ENCODE results near the gene EYS. TPM values are rescaled to one million over a fixed set of nuclear protein-coding genes. Genes with fewer than 3 reads are reported as not detected.
"Not testable (repeated sequence)": the region's sequence is repeated elsewhere in the genome, so short reads cannot be mapped to it uniquely, and the experiment has no call there.

Gene EYS
- total and polyA plus RNA-seq, 7 donors: 0.07 to 0.46 TPM; not detected in 5

- DNase-seq: no peak
- no peaks in the 10 kb centered on the region for H3K36me3 ChIP-seq
- intact Hi-C loops (cut with DNase I): no loop called here
- peaks cover 0 to 7% (median 0%) of the 10 kb centered on the region in 4 donors for H3K4me1 ChIP-seq
- no peaks in the 10 kb centered on the region for H3K27me3 ChIP-seq
- H3K27ac ChIP-seq: no peak overlapping the region
- no peak for TF ChIP-seq POLR2A (IDR thresholded peaks at IDR 0.05)
- no peak for TF ChIP-seq EP300 (IDR thresholded peaks at IDR 0.05)
- TF ChIP-seq, protein P1, sequence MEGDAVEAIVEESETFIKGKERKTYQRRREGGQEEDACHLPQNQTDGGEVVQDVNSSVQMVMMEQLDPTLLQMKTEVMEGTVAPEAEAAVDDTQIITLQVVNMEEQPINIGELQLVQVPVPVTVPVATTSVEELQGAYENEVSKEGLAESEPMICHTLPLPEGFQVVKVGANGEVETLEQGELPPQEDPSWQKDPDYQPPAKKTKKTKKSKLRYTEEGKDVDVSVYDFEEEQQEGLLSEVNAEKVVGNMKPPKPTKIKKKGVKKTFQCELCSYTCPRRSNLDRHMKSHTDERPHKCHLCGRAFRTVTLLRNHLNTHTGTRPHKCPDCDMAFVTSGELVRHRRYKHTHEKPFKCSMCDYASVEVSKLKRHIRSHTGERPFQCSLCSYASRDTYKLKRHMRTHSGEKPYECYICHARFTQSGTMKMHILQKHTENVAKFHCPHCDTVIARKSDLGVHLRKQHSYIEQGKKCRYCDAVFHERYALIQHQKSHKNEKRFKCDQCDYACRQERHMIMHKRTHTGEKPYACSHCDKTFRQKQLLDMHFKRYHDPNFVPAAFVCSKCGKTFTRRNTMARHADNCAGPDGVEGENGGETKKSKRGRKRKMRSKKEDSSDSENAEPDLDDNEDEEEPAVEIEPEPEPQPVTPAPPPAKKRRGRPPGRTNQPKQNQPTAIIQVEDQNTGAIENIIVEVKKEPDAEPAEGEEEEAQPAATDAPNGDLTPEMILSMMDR (IDR thresholded peaks at IDR 0.05): no peak
- TF ChIP-seq POLR2AphosphoS5 (IDR thresholded peaks at IDR 0.05): no peak
- H3K4me3 ChIP-seq: no peak overlapping the region
- WGBS, 2 donors: 17 to 37% methylated on average over 1 of the region's 1 CpG
- no peaks in the 10 kb centered on the region for H3K9me3 ChIP-seq
Measured at GRCh38 chr6:63739094-63739687, 1967.8 kb downstream of the EYS start.

DNA sequence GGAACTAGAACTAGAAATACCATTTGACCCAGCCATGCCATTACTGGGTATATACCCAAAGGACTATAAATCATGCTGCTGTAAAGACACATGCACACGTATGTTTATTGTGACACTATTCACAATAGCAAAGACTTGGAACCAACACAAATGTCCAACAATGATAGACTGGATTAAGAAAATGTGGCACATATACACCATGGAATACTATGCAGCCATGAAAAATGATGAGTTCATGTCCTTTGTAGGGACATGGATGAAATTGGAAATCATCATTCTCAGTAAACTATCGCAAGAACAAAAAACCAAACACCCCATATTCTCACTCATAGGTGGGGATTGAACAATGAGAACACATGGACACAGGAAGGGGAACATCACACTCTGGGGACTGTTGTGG is 1968.8 kb downstream of the EYS start:
- H3K36me3 ChIP-seq; DNase-seq; H3K4me1 ChIP-seq; H3K9me3 ChIP-seq; intact Hi-C loops (cut with DNase I); H3K27me3 ChIP-seq; H3K27ac ChIP-seq; H3K4me3 ChIP-seq: not testable (repeated sequence)
- 100% methylated on average over 2 of the region's 2 CpGs for WGBS, 2 donors

DNA sequence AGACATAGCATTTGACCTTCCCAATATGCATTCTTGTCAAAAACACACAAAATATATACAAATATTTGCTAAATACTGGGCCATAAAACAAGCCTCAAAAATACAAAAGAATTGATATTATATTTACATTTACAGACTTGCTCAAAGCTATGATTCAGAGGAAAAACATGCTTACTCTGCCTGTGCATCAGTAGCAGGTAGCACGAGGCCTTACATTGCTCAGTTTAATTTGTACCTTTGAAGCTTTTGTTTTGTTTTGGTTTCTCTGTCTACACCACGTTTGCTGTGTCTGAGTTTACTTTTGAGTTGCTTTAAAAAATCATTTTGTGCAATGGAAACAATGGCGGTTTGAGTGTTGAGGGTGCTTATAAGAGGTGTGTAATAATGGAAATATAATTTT is 1972.1 kb downstream of the EYS start:
- Histone ChIP-seq H3K4me1 (no peaks in the 10 kb centered on the region), H3K4me3 (no peak overlapping the region), H3K27me3 (no peaks in the 10 kb centered on the region), H3K27ac (no peak overlapping the region), H3K9me3 (no peaks in the 10 kb centered on the region), H3K36me3 (no peaks in the 10 kb centered on the region)
- DNase-seq: no peak
- 74 to 87% methylated on average over 3 of the region's 3 CpGs for WGBS, 2 donors
- intact Hi-C loops (cut with DNase I): no loop called here
- TF ChIP-seq POLR2AphosphoS5 (IDR thresholded peaks at IDR 0.05) (no peak), POLR2A (IDR thresholded peaks at IDR 0.05) (no peak), EP300 (IDR thresholded peaks at IDR 0.05) (no peak)
- TF ChIP-seq, protein P1 (IDR thresholded peaks at IDR 0.05): no peak

GRCh38 chr6:63732336-63732735 is 1974.7 kb downstream of the EYS start:
- Histone ChIP-seq H3K36me3 (no peaks in the 10 kb centered on the region), H3K27ac (no peak overlapping the region), H3K4me3 (no peak overlapping the region), H3K27me3 (no peaks in the 10 kb centered on the region), H3K4me1 (no peaks in the 10 kb centered on the region), H3K9me3 (no peaks in the 10 kb centered on the region)
- TF ChIP-seq POLR2A (IDR thresholded peaks at IDR 0.05): no peak
- WGBS, 2 donors: 94 to 98% methylated on average over 2 of the region's 2 CpGs
- no peak for DNase-seq
- intact Hi-C loops (cut with DNase I): no loop called here

- intact Hi-C loops (cut with DNase I): no loop called here
- 92% methylated on average over 3 of the region's 3 CpGs for WGBS, 2 donors
- H3K4me1 ChIP-seq: no peaks in the 10 kb centered on the region
Measured at GRCh38 chr6:63731930-63732329, 1975.1 kb downstream of the EYS start.

More at GRCh38 chr6:63731930-63732329, 1975.1 kb downstream of the EYS start:
- Histone ChIP-seq H3K9me3 (no peaks in the 10 kb centered on the region), H3K27ac (no peak overlapping the region), H3K36me3 (no peaks in the 10 kb centered on the region), H3K27me3 (no peaks in the 10 kb centered on the region), H3K4me3 (no peak overlapping the region)
- DNase-seq: no peak
- no peak for TF ChIP-seq POLR2AphosphoS5 (IDR thresholded peaks at IDR 0.05)
- TF ChIP-seq POLR2A (IDR thresholded peaks at IDR 0.05): no peak
- no peak for TF ChIP-seq EP300 (IDR thresholded peaks at IDR 0.05)
- TF ChIP-seq, protein P1 (IDR thresholded peaks at IDR 0.05): no peak
